Measurements from ENCODE around the gene SLC16A3.
"Not testable (repeated sequence)": the region's sequence is repeated elsewhere in the genome, so short reads cannot be mapped to it uniquely, and the experiment has no call there.

The SLC16A3 gene

DNA sequence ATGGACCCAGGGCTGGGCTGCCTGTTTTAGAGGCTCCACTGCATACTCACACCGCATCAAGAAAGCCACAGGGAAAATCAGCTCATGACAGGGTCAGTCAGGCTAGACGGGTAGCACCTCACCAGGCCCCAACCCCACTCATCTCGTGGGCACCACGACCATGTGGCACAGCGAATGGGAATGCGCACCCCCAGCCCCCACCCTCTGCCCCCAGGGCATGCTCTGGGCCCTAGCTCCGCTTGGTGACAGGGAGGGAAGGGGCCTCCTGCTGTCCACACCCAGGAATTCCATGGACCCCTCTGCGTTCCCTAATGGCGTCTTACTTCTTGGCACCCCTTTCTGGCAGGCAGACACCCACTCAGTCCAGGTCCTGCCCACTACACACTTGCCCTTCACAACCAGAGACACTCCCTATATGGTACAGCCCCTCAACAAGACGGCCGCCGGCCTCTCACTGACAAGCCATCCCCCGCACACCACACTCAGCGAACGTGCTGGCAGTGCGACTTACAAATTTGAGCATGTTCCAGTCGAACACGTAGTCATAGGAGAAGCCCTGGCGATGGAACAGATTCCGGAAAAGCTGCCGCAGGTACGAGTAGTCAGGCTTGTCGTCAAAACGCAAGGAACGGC lies 22.1 kb downstream of the SLC16A3 start:
- H3K27ac ChIP-seq (ENCODE audit: low read length): peak overlapping the region; percentile 46

DNA sequence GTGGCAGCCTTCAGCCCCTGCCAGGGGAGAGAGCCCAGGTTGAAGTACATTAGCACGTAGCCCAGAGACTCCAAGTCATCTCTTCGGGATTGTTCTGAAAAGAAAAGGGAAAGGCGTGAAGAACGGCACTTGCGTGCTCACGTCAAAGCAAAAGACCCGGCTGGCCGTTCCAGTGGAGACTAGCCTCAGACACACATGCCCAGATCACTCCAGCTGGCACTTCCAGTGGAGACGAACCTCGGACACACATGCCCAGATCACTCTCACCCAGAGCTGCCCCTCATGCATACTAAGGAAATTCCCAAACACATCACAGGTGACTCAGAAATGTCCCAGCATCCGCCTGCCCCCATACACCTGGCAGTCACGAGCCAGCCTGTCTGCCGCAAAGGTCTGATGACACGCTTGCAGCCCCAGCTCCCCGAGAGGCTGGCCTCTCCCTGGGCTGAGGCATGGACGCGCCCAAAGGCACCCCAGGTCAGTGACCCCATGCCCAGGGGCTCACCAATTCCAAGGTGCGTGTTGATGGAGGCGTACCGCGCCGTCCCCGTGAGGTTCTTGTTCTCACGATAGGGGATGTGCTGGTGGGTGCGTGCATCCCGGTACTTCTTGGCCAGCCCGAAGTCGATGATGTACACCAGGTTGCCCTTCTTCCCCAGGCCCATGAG lies 23.8 kb downstream of the SLC16A3 start:
- Histone ChIP-seq H3K9ac (ENCODE audit: low read length in 2 of 2) (no peak overlapping the region), H3K4me1 (ENCODE audit: control insufficient read depth, insufficient read depth, low read length) (peaks cover 14% of the 10 kb centered on the region), H3K4me3 (ENCODE audit: low read length in 2 of 2) (no peak overlapping the region), H3K9me3 (ENCODE audit: control insufficient read depth in 2 of 2, low read length in 2 of 2) (no peaks in the 10 kb centered on the region), H3K36me3 (ENCODE audit: control insufficient read depth in 2 of 2, insufficient read depth in 2 of 2, low read length in 2 of 2) (peaks cover 65 to 68% of the 10 kb centered on the region in 2 donors), H3K27ac (ENCODE audit: low read length) (peak overlapping the region; percentile 24), H3K27me3 (ENCODE audit: control insufficient read depth in 1 of 2, insufficient read depth in 2 of 2, low read length in 2 of 2) (no peaks in the 10 kb centered on the region)

More for the DNA sequence above, 22.1 kb downstream of the SLC16A3 start:
- no peaks in the 10 kb centered on the region for H3K9me3 ChIP-seq (ENCODE audit: control insufficient read depth in 2 of 2, low read length in 2 of 2)
- peaks cover 30% of the 10 kb centered on the region for H3K4me1 ChIP-seq (ENCODE audit: control insufficient read depth, insufficient read depth, low read length)
- H3K9ac ChIP-seq (ENCODE audit: low read length in 2 of 2): peak overlapping the region in 1 of 2 donors; percentile 13
- no peak overlapping the region for H3K4me3 ChIP-seq (ENCODE audit: low read length in 2 of 2)
- H3K27me3 ChIP-seq (ENCODE audit: control insufficient read depth in 1 of 2, insufficient read depth in 2 of 2, low read length in 2 of 2): no peaks in the 10 kb centered on the region
- peaks cover 66 to 67% of the 10 kb centered on the region in 2 donors for H3K36me3 ChIP-seq (ENCODE audit: control insufficient read depth in 2 of 2, insufficient read depth in 2 of 2, low read length in 2 of 2)

DNA sequence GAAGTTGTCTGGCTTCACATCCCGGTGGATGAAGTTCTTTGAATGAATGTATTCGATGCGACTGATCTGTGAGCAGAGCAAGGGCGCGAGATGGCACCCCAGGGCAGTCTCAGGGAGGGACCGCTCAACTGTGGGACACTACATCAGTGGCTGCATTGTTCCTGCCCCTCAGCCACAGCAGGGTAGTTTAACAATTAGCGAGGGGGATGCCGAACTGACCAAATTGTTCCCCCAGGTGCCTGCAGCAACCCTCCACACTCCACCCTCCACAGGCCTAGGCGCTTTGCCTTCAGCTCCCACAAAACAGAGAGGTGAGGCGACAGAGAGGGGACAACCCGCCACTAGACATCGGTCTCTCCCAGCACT lies 24.3 kb downstream of the SLC16A3 start:
- Histone ChIP-seq H3K9ac (ENCODE audit: low read length in 2 of 2) (no peak overlapping the region), H3K27me3 (ENCODE audit: control insufficient read depth in 1 of 2, insufficient read depth in 2 of 2, low read length in 2 of 2) (no peaks in the 10 kb centered on the region), H3K9me3 (ENCODE audit: control insufficient read depth in 2 of 2, low read length in 2 of 2) (no peaks in the 10 kb centered on the region), H3K36me3 (ENCODE audit: control insufficient read depth in 2 of 2, insufficient read depth in 2 of 2, low read length in 2 of 2) (peaks cover 63 to 66% of the 10 kb centered on the region in 2 donors), H3K27ac (ENCODE audit: low read length) (peak overlapping the region; percentile 24), H3K4me3 (ENCODE audit: low read length in 2 of 2) (no peak overlapping the region), H3K4me1 (ENCODE audit: control insufficient read depth, insufficient read depth, low read length) (peaks cover 11% of the 10 kb centered on the region)

DNA sequence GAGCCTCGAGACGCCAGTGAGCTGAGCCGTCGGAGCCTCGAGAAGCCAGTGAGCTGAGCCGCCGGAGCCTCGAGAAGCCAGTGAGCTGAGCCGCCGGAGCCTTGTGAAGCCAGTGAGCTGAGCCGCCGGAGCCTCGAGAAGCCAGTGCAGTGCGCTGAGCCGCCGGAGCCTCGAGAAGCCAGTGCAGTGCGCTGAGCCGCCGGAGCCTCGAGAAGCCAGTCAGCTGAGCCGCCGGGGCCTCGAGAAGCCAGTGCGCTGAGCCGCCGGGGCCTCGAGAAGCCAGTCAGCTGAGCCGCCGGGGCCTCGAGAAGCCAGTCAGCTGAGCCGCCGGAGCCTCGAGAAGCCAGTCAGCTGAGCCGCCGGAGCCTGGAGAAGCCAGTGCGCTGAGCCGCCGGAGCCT lies 25.3 kb downstream of the SLC16A3 start:
- H3K4me3 ChIP-seq (ENCODE audit: low read length in 2 of 2); H3K27me3 ChIP-seq (ENCODE audit: control insufficient read depth in 1 of 2, insufficient read depth in 2 of 2, low read length in 2 of 2); H3K4me1 ChIP-seq (ENCODE audit: control insufficient read depth, insufficient read depth, low read length); H3K9me3 ChIP-seq (ENCODE audit: control insufficient read depth in 2 of 2, low read length in 2 of 2); H3K27ac ChIP-seq (ENCODE audit: low read length); H3K9ac ChIP-seq (ENCODE audit: low read length in 2 of 2): not testable (repeated sequence)
- peaks cover 61 to 62% of the 10 kb centered on the region in 2 donors for H3K36me3 ChIP-seq (ENCODE audit: control insufficient read depth in 2 of 2, insufficient read depth in 2 of 2, low read length in 2 of 2)

DNA sequence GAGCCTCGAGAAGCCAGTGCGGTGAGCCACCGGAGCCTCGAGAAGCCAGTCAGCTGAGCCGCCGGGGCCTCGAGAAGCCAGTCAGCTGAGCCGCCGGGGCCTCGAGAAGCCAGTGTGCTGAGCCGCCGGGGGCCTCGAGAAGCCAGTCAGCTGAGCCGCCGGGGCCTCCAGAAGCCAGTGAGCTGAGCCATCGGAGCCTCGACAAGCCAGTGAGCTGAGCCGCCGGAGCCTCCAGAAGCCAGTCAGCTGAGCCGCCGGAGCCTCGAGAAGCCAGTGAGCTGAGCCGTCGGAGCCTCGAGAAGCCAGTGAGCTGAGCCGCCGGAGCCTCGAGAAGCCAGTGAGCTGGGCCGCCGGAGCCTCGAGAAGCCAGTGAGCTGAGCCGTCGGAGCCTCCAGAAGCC lies 25.9 kb downstream of the SLC16A3 start:
- H3K27me3 ChIP-seq (ENCODE audit: control insufficient read depth in 1 of 2, insufficient read depth in 2 of 2, low read length in 2 of 2); H3K9me3 ChIP-seq (ENCODE audit: control insufficient read depth in 2 of 2, low read length in 2 of 2); H3K4me1 ChIP-seq (ENCODE audit: control insufficient read depth, insufficient read depth, low read length); H3K27ac ChIP-seq (ENCODE audit: low read length); H3K4me3 ChIP-seq (ENCODE audit: low read length in 2 of 2); H3K9ac ChIP-seq (ENCODE audit: low read length in 2 of 2): not testable (repeated sequence)
- H3K36me3 ChIP-seq (ENCODE audit: control insufficient read depth in 2 of 2, insufficient read depth in 2 of 2, low read length in 2 of 2): peaks cover 61 to 64% of the 10 kb centered on the region in 2 donors

DNA sequence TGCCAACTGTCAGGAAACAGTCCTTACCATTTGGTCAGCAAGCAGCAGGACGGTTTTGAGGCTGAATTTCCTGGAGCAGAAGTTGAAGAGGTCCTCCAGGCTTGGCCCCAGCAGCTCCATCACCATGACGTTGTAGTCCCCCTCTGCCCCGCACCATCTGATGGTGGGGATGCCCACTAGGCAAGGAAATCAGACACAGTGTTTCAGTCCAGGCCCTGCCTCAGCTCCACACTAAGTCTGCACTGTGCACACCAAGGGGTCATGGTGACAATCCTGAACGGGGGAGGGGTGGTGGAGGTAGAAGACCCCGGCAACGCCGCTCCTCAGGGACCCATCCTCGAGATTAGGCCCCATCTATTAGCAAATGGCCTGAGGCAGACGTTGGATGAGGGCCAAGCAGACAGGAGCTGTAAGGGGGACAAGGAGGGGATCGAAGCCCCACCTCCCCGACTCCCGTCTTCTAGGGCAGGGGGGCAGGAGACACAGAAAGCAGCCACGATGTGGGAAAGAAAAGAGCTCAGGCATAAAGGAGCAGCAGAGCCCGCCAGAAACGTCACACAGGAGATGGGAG lies 26.6 kb downstream of the SLC16A3 start:
- Histone ChIP-seq H3K9ac (ENCODE audit: low read length in 2 of 2) (no peak overlapping the region), H3K36me3 (ENCODE audit: control insufficient read depth in 2 of 2, insufficient read depth in 2 of 2, low read length in 2 of 2) (peaks cover 62 to 64% of the 10 kb centered on the region in 2 donors), H3K4me1 (ENCODE audit: control insufficient read depth, insufficient read depth, low read length) (peaks cover 5% of the 10 kb centered on the region), H3K27ac (ENCODE audit: low read length) (no peak overlapping the region), H3K27me3 (ENCODE audit: control insufficient read depth in 1 of 2, insufficient read depth in 2 of 2, low read length in 2 of 2) (no peaks in the 10 kb centered on the region), H3K9me3 (ENCODE audit: control insufficient read depth in 2 of 2, low read length in 2 of 2) (no peaks in the 10 kb centered on the region), H3K4me3 (ENCODE audit: low read length in 2 of 2) (no peak overlapping the region)

DNA sequence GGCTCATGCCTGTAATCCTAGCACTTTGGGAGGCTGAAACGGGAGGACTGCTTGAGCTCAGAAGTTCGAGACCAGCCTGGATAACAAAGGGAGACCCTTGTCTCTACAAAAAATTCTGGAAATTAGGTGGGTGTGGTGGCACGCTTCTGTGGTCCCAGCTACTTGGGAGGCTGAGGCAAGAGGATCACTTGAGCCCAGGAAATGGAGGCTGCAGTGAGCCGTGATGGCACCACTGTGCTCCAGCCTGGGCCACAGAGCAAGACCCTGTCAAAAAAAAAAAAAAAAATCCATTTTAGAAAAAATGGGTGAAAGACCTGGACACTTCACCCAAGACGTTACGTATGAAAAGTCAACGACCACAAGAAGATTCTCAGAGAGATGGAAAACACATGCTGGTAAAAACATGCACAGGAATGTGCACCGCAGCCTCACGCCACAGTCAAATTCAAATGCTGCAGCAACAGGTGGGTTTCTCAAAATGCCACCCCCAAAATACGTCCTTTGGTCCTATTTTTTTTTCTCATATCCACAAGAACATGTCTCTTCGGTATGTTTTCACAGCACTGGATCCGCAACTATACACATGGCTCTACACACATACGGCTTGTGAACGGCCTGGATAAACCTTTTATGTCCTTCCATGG lies 27.5 kb downstream of the SLC16A3 start:
- no peaks in the 10 kb centered on the region for H3K27me3 ChIP-seq (ENCODE audit: control insufficient read depth in 1 of 2, insufficient read depth in 2 of 2, low read length in 2 of 2)
- H3K4me1 ChIP-seq (ENCODE audit: control insufficient read depth, insufficient read depth, low read length): peaks cover 3% of the 10 kb centered on the region
- no peak overlapping the region for H3K27ac ChIP-seq (ENCODE audit: low read length)
- H3K36me3 ChIP-seq (ENCODE audit: control insufficient read depth in 2 of 2, insufficient read depth in 2 of 2, low read length in 2 of 2): peaks cover 62 to 64% of the 10 kb centered on the region in 2 donors
- H3K9me3 ChIP-seq (ENCODE audit: control insufficient read depth in 2 of 2, low read length in 2 of 2): no peaks in the 10 kb centered on the region
- no peak overlapping the region for H3K4me3 ChIP-seq (ENCODE audit: low read length in 2 of 2)
- H3K9ac ChIP-seq (ENCODE audit: low read length in 2 of 2): no peak overlapping the region

DNA sequence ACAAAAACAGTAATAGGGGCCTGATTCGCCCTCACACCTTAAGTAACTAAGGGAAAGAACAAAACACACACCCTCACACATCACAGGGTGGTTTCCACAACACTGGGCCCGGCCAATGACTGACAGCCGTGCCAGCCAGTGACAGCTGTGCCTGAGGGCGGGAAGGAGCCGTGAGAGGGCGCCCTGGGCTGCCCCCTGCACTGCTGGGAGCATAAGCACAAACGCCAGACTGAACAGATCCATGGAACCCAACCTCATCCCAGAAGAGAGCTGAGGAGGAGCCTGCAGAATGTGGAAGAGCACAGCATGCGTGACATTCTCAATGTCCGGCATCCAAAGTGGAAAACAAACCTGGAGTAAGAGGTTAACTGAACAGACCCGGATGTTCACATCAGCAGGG lies 28.6 kb downstream of the SLC16A3 start:
- H3K4me1 ChIP-seq (ENCODE audit: control insufficient read depth, insufficient read depth, low read length): peaks cover 3% of the 10 kb centered on the region
- H3K9ac ChIP-seq (ENCODE audit: low read length in 2 of 2): no peak overlapping the region
- peaks cover 62 to 63% of the 10 kb centered on the region in 2 donors for H3K36me3 ChIP-seq (ENCODE audit: control insufficient read depth in 2 of 2, insufficient read depth in 2 of 2, low read length in 2 of 2)
- no peaks in the 10 kb centered on the region for H3K27me3 ChIP-seq (ENCODE audit: control insufficient read depth in 1 of 2, insufficient read depth in 2 of 2, low read length in 2 of 2)
- H3K4me3 ChIP-seq (ENCODE audit: low read length in 2 of 2): no peak overlapping the region
- H3K27ac ChIP-seq (ENCODE audit: low read length): peak overlapping the region; percentile 24
- H3K9me3 ChIP-seq (ENCODE audit: control insufficient read depth in 2 of 2, low read length in 2 of 2): no peaks in the 10 kb centered on the region

DNA sequence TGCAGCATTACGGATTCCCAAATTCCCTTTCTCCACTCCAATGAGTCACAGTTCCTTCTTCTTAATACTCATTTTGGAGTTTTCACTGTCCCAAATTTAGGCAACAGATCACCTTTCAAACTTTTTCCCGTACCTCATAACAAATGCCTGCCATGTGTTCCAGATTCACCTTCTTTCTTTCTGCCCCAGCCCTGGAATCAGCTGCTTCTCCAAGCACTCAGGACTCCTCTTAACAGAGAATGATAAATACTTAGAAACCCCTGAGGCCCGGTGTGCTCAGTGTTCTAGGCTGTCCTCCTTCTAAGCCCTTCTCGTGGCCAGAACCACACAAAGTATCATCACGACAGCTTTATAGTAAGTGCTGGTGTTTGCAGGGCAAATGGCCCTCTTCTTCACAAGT lies 29.7 kb downstream of the SLC16A3 start:
- no peak overlapping the region for H3K27ac ChIP-seq (ENCODE audit: low read length)
- H3K9ac ChIP-seq (ENCODE audit: low read length in 2 of 2): no peak overlapping the region
- H3K27me3 ChIP-seq (ENCODE audit: control insufficient read depth in 1 of 2, insufficient read depth in 2 of 2, low read length in 2 of 2): no peaks in the 10 kb centered on the region
- H3K4me1 ChIP-seq (ENCODE audit: control insufficient read depth, insufficient read depth, low read length): peaks cover 4% of the 10 kb centered on the region
- H3K36me3 ChIP-seq (ENCODE audit: control insufficient read depth in 2 of 2, insufficient read depth in 2 of 2, low read length in 2 of 2): peaks cover 57 to 60% of the 10 kb centered on the region in 2 donors
- H3K4me3 ChIP-seq (ENCODE audit: low read length in 2 of 2): no peak overlapping the region
- no peaks in the 10 kb centered on the region for H3K9me3 ChIP-seq (ENCODE audit: control insufficient read depth in 2 of 2, low read length in 2 of 2)

DNA sequence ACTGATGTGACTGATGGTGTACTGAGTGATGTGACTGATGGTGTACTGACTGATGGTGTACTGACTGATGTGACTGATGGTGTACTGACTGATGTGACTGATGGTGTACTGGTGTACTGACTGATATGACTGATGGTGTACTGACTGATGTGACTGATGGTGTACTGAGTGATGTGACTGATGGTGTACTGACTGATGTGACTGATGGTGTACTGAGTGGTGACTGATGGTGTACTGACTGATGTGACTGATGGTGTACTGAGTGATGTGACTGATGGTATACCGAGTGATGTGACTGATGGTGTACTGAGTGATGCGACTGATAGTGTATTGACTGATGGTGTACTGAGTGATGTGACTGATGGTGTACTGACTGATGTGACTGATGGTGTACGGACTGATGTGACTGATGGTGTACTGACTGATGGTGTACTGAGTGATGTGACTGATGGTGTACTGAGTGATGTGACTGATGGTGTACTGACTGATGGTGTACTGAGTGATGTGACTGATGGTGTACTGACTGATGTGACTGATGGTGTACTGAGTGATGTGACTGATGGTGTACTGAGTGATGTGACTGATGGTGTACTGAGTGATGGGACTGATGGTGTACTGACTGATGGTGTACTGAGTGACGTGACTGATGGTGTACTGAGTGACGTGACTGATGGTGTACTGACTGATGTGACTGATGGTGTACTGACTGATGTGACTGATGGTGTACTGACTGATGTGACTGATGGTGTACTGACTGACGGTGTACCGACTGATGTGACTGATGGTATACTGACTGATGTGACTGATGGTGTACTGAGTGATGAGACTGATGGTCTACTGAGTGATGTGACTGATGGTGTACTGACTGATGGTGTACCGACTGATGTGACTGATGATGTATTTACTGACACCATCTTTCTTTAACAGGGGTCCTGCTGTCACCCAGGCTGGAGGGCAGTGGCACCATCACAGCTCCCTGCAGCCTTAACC lies 31.4 kb downstream of the SLC16A3 start:
- H3K4me3 ChIP-seq (ENCODE audit: low read length in 2 of 2); H3K9me3 ChIP-seq (ENCODE audit: control insufficient read depth in 2 of 2, low read length in 2 of 2); H3K27me3 ChIP-seq (ENCODE audit: control insufficient read depth in 1 of 2, insufficient read depth in 2 of 2, low read length in 2 of 2); H3K27ac ChIP-seq (ENCODE audit: low read length); H3K9ac ChIP-seq (ENCODE audit: low read length in 2 of 2); H3K4me1 ChIP-seq (ENCODE audit: control insufficient read depth, insufficient read depth, low read length): not testable (repeated sequence)
- H3K36me3 ChIP-seq (ENCODE audit: control insufficient read depth in 2 of 2, insufficient read depth in 2 of 2, low read length in 2 of 2): peaks cover 67 to 71% of the 10 kb centered on the region in 2 donors
